Right kidney (tissue), 1 donor: ENCODE measurements around the gene SLC2A6.

Experiments used
- DNase-seq: peaks from one replicate; pipeline ENCODE4 v3.0.0-alpha.2; 2016

SLC2A6 gene

DNA sequence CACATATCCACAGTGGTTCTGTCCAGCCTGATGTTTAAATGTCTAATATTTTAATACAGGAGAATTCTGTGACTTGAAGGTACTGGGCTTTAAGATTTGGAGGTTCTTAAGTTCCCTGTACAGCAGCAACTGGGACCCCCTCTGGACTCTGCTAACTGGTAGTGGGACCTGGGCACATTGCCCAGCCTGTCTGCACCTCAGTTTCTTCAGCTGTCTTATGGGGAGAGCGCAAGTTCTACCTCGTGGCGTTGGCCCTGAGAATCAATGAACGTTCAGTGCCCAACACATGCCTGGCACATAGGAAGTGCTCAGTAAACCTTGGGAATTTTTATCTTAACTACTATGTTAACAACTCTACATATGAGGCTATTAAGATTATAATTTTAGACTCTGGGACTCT lies 1.4 kb downstream of the SLC2A6 start:
- DNase-seq = no peak

- no peak for DNase-seq
Measured at GRCh38 chr9:133476941-133477340, 2.0 kb downstream of the SLC2A6 start.

GRCh38 chr9:133476036-133476931 lies 2.6 kb downstream of the SLC2A6 start:
- no peak for DNase-seq

- no peak for DNase-seq
Measured at GRCh38 chr9:133475292-133476012, 3.4 kb downstream of the SLC2A6 start.

- DNase-seq = no peak
Measured at GRCh38 chr9:133474853-133475252, 4.0 kb downstream of the SLC2A6 start.

DNA sequence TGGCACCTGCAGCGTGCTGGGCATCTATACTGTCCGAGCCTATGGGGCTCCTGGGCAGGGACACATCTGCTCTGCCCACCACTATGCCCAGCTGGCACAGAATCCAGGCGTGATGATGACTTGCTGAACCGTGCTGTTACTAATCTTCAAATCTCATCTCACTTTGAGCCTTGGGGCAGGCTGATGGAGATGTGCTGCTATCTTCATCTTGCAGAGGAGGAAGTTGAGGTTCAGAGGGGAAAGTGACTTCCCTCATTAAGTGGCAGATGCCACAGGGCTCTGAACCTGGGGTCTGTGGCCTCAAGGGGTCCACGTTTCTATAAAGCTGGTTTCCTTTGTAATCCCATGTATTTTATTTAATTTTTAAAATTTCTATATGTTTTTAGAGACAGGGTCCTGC lies 4.7 kb downstream of the SLC2A6 start:
- DNase-seq = no peak

- no peak for DNase-seq
Measured at GRCh38 chr9:133473743-133474142, 5.2 kb downstream of the SLC2A6 start.

DNA sequence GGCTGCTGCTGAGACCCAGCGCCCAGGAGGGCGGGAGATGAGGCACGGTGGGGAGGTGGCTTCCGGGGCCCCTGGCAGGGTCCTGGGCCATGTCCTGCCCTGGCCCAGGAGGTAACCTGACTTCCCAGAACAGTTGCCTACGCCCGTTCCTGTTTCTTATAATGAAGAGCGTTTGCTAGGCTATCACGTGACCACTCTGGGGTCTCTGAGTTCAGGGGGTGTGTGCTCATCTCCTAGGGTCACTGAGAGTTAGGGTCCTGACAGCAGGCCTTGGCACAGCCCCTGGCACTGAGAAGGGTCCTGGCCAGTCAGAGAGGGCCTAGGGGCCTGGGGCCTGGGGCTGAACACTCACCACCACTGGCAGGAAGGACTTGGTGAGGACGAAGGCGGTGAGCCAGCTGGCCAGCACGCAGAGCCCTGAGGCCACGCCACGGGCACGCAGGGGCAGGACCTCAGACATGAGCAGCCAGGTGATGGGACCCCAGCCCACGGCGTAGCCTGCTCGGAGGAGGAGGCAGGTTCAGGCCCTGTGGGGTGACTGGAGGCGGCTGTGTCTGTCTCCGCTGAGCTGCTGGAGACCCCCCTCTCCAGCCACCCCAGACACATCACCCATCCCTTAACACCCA lies 6.0 kb downstream of the SLC2A6 start:
- DNase-seq = no peak

DNA sequence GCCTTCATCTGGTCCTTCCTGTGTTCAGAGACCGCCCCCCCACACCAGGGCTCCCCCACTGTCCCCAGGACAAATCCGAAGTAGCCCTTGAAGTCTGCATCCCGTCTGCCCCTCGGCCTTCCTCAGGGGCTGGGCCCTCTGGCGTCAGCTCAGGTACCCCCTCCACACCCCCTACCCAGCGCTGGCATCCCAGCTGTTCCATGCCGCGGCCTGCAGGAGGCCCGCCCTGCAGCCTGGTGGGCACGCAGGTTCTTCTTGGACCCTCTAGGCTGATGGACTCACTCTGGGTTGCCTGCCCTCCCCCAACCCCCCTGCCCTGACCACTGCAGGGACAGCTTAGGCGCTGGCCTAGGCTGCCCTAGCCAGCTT lies 6.6 kb downstream of the SLC2A6 start:
- DNase-seq = no peak

DNA sequence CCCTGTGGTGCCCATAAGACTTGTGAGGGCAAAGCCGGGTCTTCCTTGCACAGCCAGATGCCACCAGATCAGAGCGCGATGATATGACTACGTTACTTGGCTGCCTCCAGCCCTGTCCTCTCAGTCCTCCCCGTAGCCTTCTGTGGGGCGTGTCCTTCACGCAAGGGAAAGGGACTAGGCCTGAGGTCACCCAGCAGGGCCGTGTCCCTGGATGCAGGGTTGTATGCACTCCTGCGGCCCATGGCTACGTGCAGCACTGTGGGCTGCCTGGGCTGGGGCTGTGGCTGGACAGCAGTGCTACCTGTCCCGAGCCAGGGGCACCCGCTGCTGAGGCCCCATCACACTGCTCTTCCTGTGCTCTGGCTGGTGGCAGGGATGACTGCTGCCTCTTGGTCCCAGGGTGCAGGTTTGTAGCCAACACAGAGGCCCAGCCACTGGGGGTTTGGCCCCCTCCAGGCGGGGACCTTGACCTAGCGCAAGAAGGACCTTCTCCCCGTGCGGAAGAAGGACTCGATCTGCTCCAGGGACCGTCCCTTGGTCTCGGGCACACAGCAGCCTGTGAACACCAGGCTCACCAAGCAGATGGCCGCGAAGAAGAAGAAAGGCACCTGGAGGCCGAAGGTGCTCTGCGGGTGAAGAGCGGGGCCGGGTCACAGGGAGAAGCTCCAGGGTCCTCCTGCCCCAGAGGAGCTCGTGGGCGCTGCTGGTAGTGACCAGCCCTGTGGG lies 7.2 kb downstream of the SLC2A6 start:
- no peak for DNase-seq

DNA sequence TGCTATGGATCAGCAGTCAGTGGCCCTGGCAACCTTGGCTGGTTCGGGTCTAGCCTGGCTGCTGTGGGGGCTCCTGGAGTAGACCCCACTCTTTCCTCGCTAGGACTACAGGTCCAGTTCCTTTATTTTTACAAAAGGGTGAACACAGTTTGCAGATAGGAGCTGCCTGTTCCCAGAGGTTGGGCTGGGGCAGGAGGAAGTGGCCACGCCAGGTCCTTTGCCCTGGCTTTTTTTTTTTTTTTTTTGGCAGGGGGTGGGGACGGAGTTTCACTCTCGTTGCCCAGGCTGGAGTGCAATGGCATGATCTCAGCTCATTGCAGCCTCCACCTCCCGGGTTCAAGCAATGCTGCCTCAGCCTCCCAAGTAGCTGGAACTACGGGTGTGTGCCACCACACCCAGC lies 7.9 kb downstream of the SLC2A6 start:
- no peak for DNase-seq

- DNase-seq = no peak
Measured at GRCh38 chr9:133470427-133470924, 8.4 kb downstream of the SLC2A6 start.

- DNase-seq = no peak
Measured at GRCh38 chr9:133468777-133469421, 10.0 kb downstream of the SLC2A6 start.

DNA sequence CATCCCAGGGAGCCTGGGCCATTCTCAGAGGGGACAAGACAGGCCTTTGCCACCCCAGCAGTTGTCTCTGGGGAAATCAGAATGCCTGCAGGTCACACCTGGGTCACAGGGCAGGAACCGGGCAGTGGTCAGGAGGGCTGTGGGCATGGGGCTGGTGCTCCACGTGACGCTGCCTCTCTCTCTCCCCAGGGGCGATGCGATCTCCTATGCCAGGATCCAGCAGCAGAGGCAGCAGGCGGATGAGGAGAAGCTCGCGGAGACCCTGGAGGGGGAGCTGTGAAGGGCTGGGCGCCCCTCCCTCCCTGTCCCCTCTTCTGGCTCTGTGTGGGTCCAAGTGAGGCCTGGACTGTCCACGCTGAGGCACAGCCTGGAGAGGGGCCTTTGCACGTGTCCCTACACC lies 10.5 kb downstream of the SLC2A6 start:
- DNase-seq = no peak

GRCh38 chr9:133467101-133467500 lies 11.8 kb downstream of the SLC2A6 start:
- DNase-seq = no peak

- DNase-seq = no peak
Measured at GRCh38 chr9:133465984-133466383, 12.9 kb downstream of the SLC2A6 start.

- DNase-seq = no peak
Measured at GRCh38 chr9:133464638-133465037, 14.3 kb downstream of the SLC2A6 start.

DNA sequence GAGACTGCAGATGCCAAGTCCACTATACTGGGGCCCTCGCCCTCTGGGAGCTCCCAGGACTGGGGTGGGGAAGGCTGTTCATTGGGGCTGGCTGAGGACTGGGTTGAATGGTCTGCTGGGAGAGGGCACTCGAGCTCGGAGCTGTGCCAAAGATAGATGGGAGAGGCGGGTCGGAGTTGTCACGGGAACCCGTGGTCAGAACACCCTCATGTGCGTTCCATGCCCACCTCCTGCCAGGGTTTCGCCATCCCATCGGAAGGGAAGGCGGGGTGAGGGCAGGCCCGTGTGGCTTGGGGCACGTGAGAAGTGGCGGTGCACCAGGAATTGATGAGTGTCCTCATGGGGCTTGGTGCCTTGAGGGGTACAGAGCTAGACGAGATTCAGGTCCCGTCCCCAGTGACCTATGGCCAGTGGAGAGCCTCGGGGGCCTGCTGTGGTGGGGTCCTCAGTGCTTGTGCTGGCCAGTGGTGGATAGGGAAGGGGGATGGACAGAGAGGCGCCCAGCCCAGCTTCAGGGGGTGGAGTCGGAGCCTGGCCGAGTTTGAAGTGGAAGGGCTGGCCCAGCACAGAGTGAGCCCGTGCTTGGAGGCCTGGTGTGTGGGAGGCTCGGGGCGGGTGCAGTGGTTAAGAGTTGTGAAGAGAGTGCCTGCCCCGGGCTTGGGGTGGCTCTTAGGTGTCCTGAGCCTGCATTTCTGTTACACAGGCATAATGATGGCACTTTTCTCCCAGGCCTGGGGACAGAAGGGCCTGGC lies 14.9 kb downstream of the SLC2A6 start:
- DNase-seq = no peak

GRCh38 chr9:133463234-133463863 lies 15.6 kb downstream of the SLC2A6 start:
- DNase-seq = no peak

DNA sequence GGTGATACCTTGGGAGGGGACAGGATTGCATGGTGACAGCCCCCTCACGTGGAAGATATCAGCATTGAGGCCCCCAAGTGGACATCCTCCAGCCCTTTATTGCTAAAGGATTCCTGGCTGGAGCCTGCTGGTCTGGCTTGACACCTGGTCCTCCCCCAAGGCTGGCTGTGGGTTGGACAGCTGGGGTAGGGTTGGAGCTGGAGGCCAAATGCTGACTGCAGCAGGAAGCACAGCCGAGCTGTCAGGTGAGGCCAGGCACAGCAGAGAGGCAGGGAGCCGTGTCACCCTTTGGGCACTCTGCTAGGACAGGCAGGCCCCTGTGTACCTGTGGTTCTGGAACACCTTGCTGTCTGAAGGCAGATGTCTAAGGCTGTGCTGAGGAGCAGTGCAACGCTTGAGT lies 16.9 kb downstream of the SLC2A6 start:
- no peak for DNase-seq
